Erythroblast (primary cell): ENCODE measurements around the gene ARRDC2.

Experiments
- GATA1 ChIP-seq: IDR thresholded peaks from 2 replicates; pipeline ENCODE4 v1.6.1; 2011; ENCODE audit warnings: low read depth, mild to moderate bottlenecking, control low read depth, low read length, moderate library complexity
- POLR2A ChIP-seq: IDR thresholded peaks from 2 replicates; pipeline ENCODE4 v1.6.1; 2011; ENCODE audit warnings: mild to moderate bottlenecking, low read length

- TF ChIP-seq POLR2A (no peak), GATA1 (no peak)
Observed at GRCh38 chr19:17972230-17972629, 35.7 kb upstream of the ARRDC2 start.
